ENCODE measurements around the gene DUSP21.

DNA sequence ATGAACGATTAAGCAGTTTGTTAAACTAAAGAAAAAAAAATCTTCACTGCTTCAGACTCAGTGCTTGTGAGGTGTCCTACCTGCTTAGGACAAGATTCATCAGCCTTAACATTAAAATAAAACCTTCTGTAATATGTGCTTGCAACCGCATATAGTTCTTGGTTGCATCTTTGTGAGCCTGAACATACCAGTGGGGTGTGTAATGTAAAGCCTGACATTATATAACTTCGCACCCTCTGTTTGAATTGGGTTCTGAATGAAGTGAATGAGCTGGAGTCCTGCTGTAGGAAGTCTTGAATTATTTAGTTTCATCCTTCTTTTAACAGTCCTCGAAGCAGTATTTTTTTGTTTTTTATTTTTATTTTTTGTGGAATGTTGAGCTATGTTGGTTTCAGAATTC, 32.3 kb downstream of the DUSP21 start:
- TF ChIP-seq EZH2 (optimal IDR thresholded peaks at IDR 0.05; ENCODE audit: low read depth, low read length) = no peak
- TF ChIP-seq, protein P1, sequence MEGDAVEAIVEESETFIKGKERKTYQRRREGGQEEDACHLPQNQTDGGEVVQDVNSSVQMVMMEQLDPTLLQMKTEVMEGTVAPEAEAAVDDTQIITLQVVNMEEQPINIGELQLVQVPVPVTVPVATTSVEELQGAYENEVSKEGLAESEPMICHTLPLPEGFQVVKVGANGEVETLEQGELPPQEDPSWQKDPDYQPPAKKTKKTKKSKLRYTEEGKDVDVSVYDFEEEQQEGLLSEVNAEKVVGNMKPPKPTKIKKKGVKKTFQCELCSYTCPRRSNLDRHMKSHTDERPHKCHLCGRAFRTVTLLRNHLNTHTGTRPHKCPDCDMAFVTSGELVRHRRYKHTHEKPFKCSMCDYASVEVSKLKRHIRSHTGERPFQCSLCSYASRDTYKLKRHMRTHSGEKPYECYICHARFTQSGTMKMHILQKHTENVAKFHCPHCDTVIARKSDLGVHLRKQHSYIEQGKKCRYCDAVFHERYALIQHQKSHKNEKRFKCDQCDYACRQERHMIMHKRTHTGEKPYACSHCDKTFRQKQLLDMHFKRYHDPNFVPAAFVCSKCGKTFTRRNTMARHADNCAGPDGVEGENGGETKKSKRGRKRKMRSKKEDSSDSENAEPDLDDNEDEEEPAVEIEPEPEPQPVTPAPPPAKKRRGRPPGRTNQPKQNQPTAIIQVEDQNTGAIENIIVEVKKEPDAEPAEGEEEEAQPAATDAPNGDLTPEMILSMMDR (IDR thresholded peaks at IDR 0.05; ENCODE audit: low read length) = no peak

Measured in MM.1S (cell line).